ENCODE data around the gene KRT34. TPM values are rescaled to one million over a fixed set of nuclear protein-coding genes. Genes with fewer than 3 reads are reported as not detected.

KRT34 gene
- polyA plus RNA-seq, 3 donors = not detected

DNA sequence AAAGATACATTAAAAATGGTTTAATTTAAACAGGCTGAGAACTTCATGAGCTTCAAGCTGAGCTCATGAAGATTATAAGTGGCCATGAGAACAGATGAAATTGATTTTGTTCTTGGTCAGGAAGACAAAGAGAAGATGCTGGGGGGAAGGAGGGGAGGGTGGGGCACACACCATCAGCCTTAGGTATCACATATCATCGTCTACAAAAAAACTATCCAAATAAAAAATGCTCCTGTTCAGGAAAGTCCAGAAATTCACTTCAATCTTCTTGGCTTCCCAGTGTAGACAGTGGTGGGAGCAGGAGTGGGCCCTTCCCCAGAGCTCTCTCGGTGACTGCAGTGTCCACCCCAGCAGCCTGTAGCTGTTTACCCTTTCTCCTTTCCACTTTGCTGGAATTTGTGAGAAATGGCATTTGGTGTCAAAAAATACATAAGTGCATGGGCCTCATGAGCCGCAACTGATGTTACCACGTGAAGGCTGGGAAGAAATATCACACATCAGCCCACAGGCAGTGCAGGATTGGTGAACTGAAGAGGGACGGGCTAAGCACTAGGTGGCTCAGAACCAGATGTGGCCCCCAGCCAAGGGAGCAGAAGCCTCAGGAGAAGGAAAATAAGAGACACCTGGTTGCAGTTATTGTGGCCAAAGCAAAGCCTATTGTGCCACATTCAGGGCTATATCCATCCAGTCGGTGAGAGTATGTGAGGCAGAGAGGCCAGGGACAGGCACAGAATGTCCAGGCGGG is 36.2 kb upstream of the KRT34 start:
- 92% methylated on average over 5 of the region's 7 CpGs for WGBS (ENCODE audit: insufficient coverage)
- Mint-ChIP-seq H3K9me3 (no peaks in the 10 kb centered on the region), H3K27ac (peak overlapping the region in 1 of 7 donors; percentile 26), H3K36me3 (no peaks in the 10 kb centered on the region), H3K4me3 (no peak overlapping the region), H3K27me3 (ENCODE audit: low read depth in 3 of 3) (peaks cover 6 to 9% (median 6%) of the 10 kb centered on the region in 3 donors), H3K4me1 (peaks cover 7% of the 10 kb centered on the region)
- TF ChIP-seq, protein P1, sequence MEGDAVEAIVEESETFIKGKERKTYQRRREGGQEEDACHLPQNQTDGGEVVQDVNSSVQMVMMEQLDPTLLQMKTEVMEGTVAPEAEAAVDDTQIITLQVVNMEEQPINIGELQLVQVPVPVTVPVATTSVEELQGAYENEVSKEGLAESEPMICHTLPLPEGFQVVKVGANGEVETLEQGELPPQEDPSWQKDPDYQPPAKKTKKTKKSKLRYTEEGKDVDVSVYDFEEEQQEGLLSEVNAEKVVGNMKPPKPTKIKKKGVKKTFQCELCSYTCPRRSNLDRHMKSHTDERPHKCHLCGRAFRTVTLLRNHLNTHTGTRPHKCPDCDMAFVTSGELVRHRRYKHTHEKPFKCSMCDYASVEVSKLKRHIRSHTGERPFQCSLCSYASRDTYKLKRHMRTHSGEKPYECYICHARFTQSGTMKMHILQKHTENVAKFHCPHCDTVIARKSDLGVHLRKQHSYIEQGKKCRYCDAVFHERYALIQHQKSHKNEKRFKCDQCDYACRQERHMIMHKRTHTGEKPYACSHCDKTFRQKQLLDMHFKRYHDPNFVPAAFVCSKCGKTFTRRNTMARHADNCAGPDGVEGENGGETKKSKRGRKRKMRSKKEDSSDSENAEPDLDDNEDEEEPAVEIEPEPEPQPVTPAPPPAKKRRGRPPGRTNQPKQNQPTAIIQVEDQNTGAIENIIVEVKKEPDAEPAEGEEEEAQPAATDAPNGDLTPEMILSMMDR (IDR thresholded peaks at IDR 0.05) = no peak
- Histone ChIP-seq H3K4me2 (replicated peaks; ENCODE audit: extremely low read depth, low read length, poor library complexity, severe bottlenecking) (no peak overlapping the region), H3K4me1 (ENCODE audit: control insufficient read depth in 1 of 2, insufficient read depth in 2 of 2, low read length in 2 of 2) (peaks cover 4 to 5% of the 10 kb centered on the region in 2 donors), H3K4me3 (replicated peaks in 1 of 3; ENCODE audit: low read depth in 2 of 3, low read length in 3 of 3) (no peak overlapping the region), H3K9me3 (replicated peaks in 1 of 2; ENCODE audit: control insufficient read depth in 1 of 2, insufficient read depth in 1 of 2, low read length in 2 of 2) (no peaks in the 10 kb centered on the region), H3K36me3 (replicated peaks in 1 of 2; ENCODE audit: control insufficient read depth in 1 of 2, insufficient read depth in 2 of 2, low read length in 2 of 2) (no peaks in the 10 kb centered on the region), H3K27me3 (ENCODE audit: control insufficient read depth in 2 of 2, insufficient read depth in 2 of 2, low read length in 2 of 2) (no peaks in the 10 kb centered on the region), H4K20me1 (ENCODE audit: insufficient read depth, low read length) (no peaks in the 10 kb centered on the region), H3K79me2 (ENCODE audit: insufficient read depth, low read length) (no peaks in the 10 kb centered on the region), H3K27ac (ENCODE audit: low read depth in 1 of 2, low read length in 2 of 2) (no peak overlapping the region), H2AFZ (ENCODE audit: insufficient read depth, low read depth, low read length, poor library complexity, severe bottlenecking) (no peak overlapping the region), H3K9ac (ENCODE audit: insufficient read depth, low read length, poor library complexity, severe bottlenecking) (no peak overlapping the region)
- intact Hi-C loops (cut with micrococcal nuclease) = no loop called here
- no peak for DNase-seq

GRCh38 chr17:41417576-41418015 is 35.5 kb upstream of the KRT34 start:
- Histone ChIP-seq H3K4me3 (replicated peaks in 1 of 3; ENCODE audit: low read depth in 2 of 3, low read length in 3 of 3) (no peak overlapping the region), H3K36me3 (replicated peaks in 1 of 2; ENCODE audit: control insufficient read depth in 1 of 2, insufficient read depth in 2 of 2, low read length in 2 of 2) (no peaks in the 10 kb centered on the region), H3K9ac (ENCODE audit: insufficient read depth, low read length, poor library complexity, severe bottlenecking) (no peak overlapping the region), H3K9me3 (replicated peaks in 1 of 2; ENCODE audit: control insufficient read depth in 1 of 2, insufficient read depth in 1 of 2, low read length in 2 of 2) (no peaks in the 10 kb centered on the region), H3K4me2 (replicated peaks; ENCODE audit: extremely low read depth, low read length, poor library complexity, severe bottlenecking) (no peak overlapping the region), H4K20me1 (ENCODE audit: insufficient read depth, low read length) (no peaks in the 10 kb centered on the region), H3K4me1 (ENCODE audit: control insufficient read depth in 1 of 2, insufficient read depth in 2 of 2, low read length in 2 of 2) (peaks cover 4 to 5% of the 10 kb centered on the region in 2 donors), H3K27me3 (ENCODE audit: control insufficient read depth in 2 of 2, insufficient read depth in 2 of 2, low read length in 2 of 2) (no peaks in the 10 kb centered on the region), H3K79me2 (ENCODE audit: insufficient read depth, low read length) (no peaks in the 10 kb centered on the region), H2AFZ (ENCODE audit: insufficient read depth, low read depth, low read length, poor library complexity, severe bottlenecking) (no peak overlapping the region), H3K27ac (ENCODE audit: low read depth in 1 of 2, low read length in 2 of 2) (no peak overlapping the region)
- Mint-ChIP-seq H3K9me3 (no peaks in the 10 kb centered on the region), H3K4me3 (no peak overlapping the region), H3K36me3 (no peaks in the 10 kb centered on the region), H3K4me1 (peaks cover 7% of the 10 kb centered on the region), H3K27ac (no peak overlapping the region), H3K27me3 (ENCODE audit: low read depth in 3 of 3) (peaks cover 8 to 9% (median 8%) of the 10 kb centered on the region in 3 donors)
- WGBS (ENCODE audit: insufficient coverage) = no CpG with 5 or more reads among the region's 4 CpGs
- peak in 1 of 3 donors; percentile 3 for DNase-seq
- TF ChIP-seq, protein P1 (IDR thresholded peaks at IDR 0.05) = peak; percentile 63
- intact Hi-C loops (cut with micrococcal nuclease) = no loop called here

All from CD14-positive monocyte (primary cell).